H1 (cell line): ENCODE measurements around the gene CNST. TPM values are rescaled to one million over a fixed set of nuclear protein-coding genes. Genes with fewer than 3 reads are reported as not detected.

ENCODE experiments used
- CBX8 ChIP-seq: fragments of 300-800, 300-1000 bp; sonication (generic); IDR thresholded peaks from 2 replicates; pipeline ENCODE4 v1.7.1; 2016; ENCODE audit warnings: low read depth, low read length, borderline replicate concordance
- HDAC6 ChIP-seq: IDR thresholded peaks from one replicate; pipeline ENCODE4 v1.7.1; 2012; ENCODE audit warnings: low read depth, mild to moderate bottlenecking, inconsistent platforms, low read length, moderate library complexity
- NRF1 ChIP-seq: IDR thresholded peaks from 2 replicates; pipeline ENCODE4 v1.6.1; 2011; ENCODE audit warnings: mild to moderate bottlenecking, low read depth, low read length, improper control_type of control experiment
- POLR2AphosphoS5 ChIP-seq: IDR thresholded peaks from 2 replicates; pipeline ENCODE4 v1.6.1; 2011; ENCODE audit warnings: low read depth, low read length
- POU5F1 ChIP-seq: IDR thresholded peaks from 2 replicates; pipeline ENCODE4 v1.6.1; 2011; ENCODE audit warnings: low read depth, mild to moderate bottlenecking, low read length, moderate library complexity
- SIRT6 ChIP-seq: IDR thresholded peaks from one replicate; pipeline ENCODE4 v1.7.1; 2012; ENCODE audit warnings: low read length, inconsistent platforms
- SIX5 ChIP-seq: IDR thresholded peaks from 2 replicates; pipeline ENCODE4 v1.6.1; 2011; ENCODE audit warnings: mild to moderate bottlenecking, low read depth, low read length
- SP4 ChIP-seq: IDR thresholded peaks from 2 replicates; pipeline ENCODE4 v1.6.1; 2012; ENCODE audit warnings: low read length, inconsistent platforms
- SUZ12 ChIP-seq: fragments of 200-600 bp; sonication (generic); IDR thresholded peaks from 2 replicates; pipeline ENCODE4 v1.6.1; 2012; ENCODE audit warnings: mild to moderate bottlenecking, inconsistent platforms, low read length, moderate library complexity, mixed read lengths
- TAF1 ChIP-seq: IDR thresholded peaks from 2 replicates; pipeline ENCODE4 v1.6.1; 2011; ENCODE audit warnings: mild to moderate bottlenecking, low read depth, low read length
- polyA plus RNA-seq, 7 experiments: library from polyadenylated mRNA; depleted of rRNA in 3 of 7; stranded (reverse) in 5 of 7; unstranded in 2 of 7; fragments of >200 nt in 5 of 7; fragments of 200-250 nt in 2 of 7; gene quantifications; 1 replicate in 5 of 7; 2 replicates in 1 of 7; 4 replicates in 1 of 7; pipeline versions ENCODE4 v1.2.1 to v1.2.3, GENCODE V29; 2011 to 2013; ENCODE audit warnings: missing spikeins in 2 of 7, mixed read lengths in 2 of 7
- total RNA-seq: library from RNA; stranded (reverse); fragmentation: NEBNext Ultra II Directional; extraction: Animal tissue kit (Norgen Biotek cat#: 25700); gene quantifications from 2 replicates; pipeline ENCODE4 v1.2.1, GENCODE V29; 2021

The CNST gene
- total and polyA plus RNA-seq, 2 of the 8 experiments (the other 6 are each of a cell fraction or from before 2014, with no cell fraction given), result 5.3 to 21.3 TPM

- TF ChIP-seq POLR2AphosphoS5, result no peak
- TF ChIP-seq CBX8, result no peak
- no peak for TF ChIP-seq POU5F1
- no peak for TF ChIP-seq SP4
- TF ChIP-seq HDAC6, result no peak
- TF ChIP-seq TAF1, result no peak
- TF ChIP-seq SIRT6, result no peak
- no peak for TF ChIP-seq SUZ12
- no peak for TF ChIP-seq NRF1
- TF ChIP-seq SIX5, result no peak
These were observed 13.6 kb downstream of the CNST start (continued) for GRCh38 chr1:246579818-246580217.
